Pons (tissue), 1 donor: ENCODE results near the gene ESPN.

Experiments
- DNase-seq: peaks from one replicate; pipeline ENCODE4 v3.0.0-alpha.2; 2016; ENCODE audit warnings: low spot score

The ESPN gene

GRCh38 chr1:6499296-6499695 is 74.7 kb downstream of the ESPN start:
- DNase-seq, result no peak

GRCh38 chr1:6500544-6501278 is 76.1 kb downstream of the ESPN start:
- DNase-seq, result no peak

- DNase-seq, result no peak
Measured at GRCh38 chr1:6501279-6501813, 76.8 kb downstream of the ESPN start.

- DNase-seq, result peak; percentile 46
Measured at GRCh38 chr1:6502000-6502891, 77.7 kb downstream of the ESPN start.

- DNase-seq, result no peak
Measured at GRCh38 chr1:6503884-6504602, 79.5 kb downstream of the ESPN start.

- DNase-seq, result no peak
Measured at GRCh38 chr1:6504887-6505286, 80.3 kb downstream of the ESPN start.

- DNase-seq, result no peak
Measured at GRCh38 chr1:6505367-6506209, 81.0 kb downstream of the ESPN start.

- no peak for DNase-seq
Measured at GRCh38 chr1:6506210-6507036, 81.8 kb downstream of the ESPN start.

GRCh38 chr1:6507037-6507428 is 82.5 kb downstream of the ESPN start:
- peak; percentile 39 for DNase-seq

GRCh38 chr1:6507461-6507911 is 82.9 kb downstream of the ESPN start:
- DNase-seq, result no peak

GRCh38 chr1:6508154-6508815 is 83.7 kb downstream of the ESPN start:
- DNase-seq, result no peak

GRCh38 chr1:6508816-6509189 is 84.2 kb downstream of the ESPN start:
- no peak for DNase-seq

GRCh38 chr1:6509220-6509918 is 84.8 kb downstream of the ESPN start:
- DNase-seq, result no peak

GRCh38 chr1:6509919-6510291 is 85.3 kb downstream of the ESPN start:
- peak; percentile 22 for DNase-seq

- DNase-seq, result no peak
Measured at GRCh38 chr1:6510493-6510892, 85.9 kb downstream of the ESPN start.
